B cell (primary cell): ENCODE measurements around the gene HAO2. TPM values are rescaled to one million over a fixed set of nuclear protein-coding genes. Genes with fewer than 3 reads are reported as not detected.

Experiments
- ATAC-seq: fragments of 200-7000 bp; cut with Tn5 transposase; one replicate; pipeline ENCODE4 v1.10.0; 2021; ENCODE audit warnings: low read depth, mild to moderate bottlenecking, moderate number of reproducible peaks, moderate library complexity
- CTCF ChIA-PET: fragments of 350-600 bp; sonication (Branson Sonifier 250); formaldehyde crosslinking; loops from one replicate; lab custom pipeline; 2021; ENCODE audit warnings: antibody characterized with exemption, inconsistent platforms; lab: Charles Lee
- POLR2A ChIA-PET: fragments of 350-600 bp; sonication (Branson Sonifier 250); formaldehyde crosslinking; loops from one replicate; lab custom pipeline; 2021; ENCODE audit warnings: antibody characterized with exemption; lab: Charles Lee
- DNase-seq: peaks from one replicate; pipeline ENCODE4 v3.0.0; 2013
- H2AFZ ChIP-seq: 2 replicates; pipeline ENCODE4 v1.6.1; 2012; ENCODE audit warnings: mild to moderate bottlenecking, low read depth, low read length; ENCODE audit not compliant: insufficient read depth, poor library complexity, severe bottlenecking
- H3K27ac ChIP-seq, 2 donors: 1 replicate in 1 of 2; 2 replicates in 1 of 2; pipeline ENCODE4 v1.5.1; 2012 to 2013; ENCODE audit warnings: low read length in 2 of 2, mild to moderate bottlenecking in 2 of 2, moderate library complexity in 1 of 2
- H3K27me3 ChIP-seq, 4 experiments: fragments of 200-600 bp in 1 of 4; sonication (generic) in 1 of 4; replicated peaks in 1 of 4; 1 replicate in 2 of 4; 2 replicates in 2 of 4; pipeline versions ENCODE4 v1.6.1 to v1.7.0; 2013 to 2016; ENCODE audit warnings: low read length in 3 of 4, mild to moderate bottlenecking in 2 of 4, mixed read lengths in 1 of 4, moderate library complexity in 1 of 4; ENCODE audit not compliant: insufficient read depth in 4 of 4, control insufficient read depth in 3 of 4; ENCODE audit errors: control extremely low read depth in 1 of 4
- H3K36me3 ChIP-seq, 2 experiments: replicated peaks in 1 of 2; 1 replicate in 1 of 2; 2 replicates in 1 of 2; pipeline versions ENCODE4 v1.6.1 to v1.7.1; 2013; ENCODE audit warnings: low read length in 1 of 2; ENCODE audit not compliant: insufficient read depth in 2 of 2, control insufficient read depth in 1 of 2; ENCODE audit errors: control extremely low read depth in 1 of 2, extremely low read depth in 1 of 2
- H3K4me1 ChIP-seq, 2 donors: fragments of 200-600 bp in 1 of 2; sonication (generic) in 1 of 2; 1 replicate in 1 of 2; 2 replicates in 1 of 2; pipeline versions ENCODE4 v1.5.1 to v1.6.1; 2013 to 2017; ENCODE audit warnings: low read length in 2 of 2; ENCODE audit not compliant: control insufficient read depth in 2 of 2, insufficient read depth in 2 of 2
- H3K4me2 ChIP-seq: replicated peaks from 2 replicates; pipeline ENCODE3; 2012; ENCODE audit warnings: mild to moderate bottlenecking, low read depth, low read length; ENCODE audit not compliant: poor library complexity, severe bottlenecking
- H3K4me3 ChIP-seq, 5 experiments: fragments of 200-600 bp in 1 of 5; sonication (generic) in 1 of 5; 1 replicate in 3 of 5; 2 replicates in 2 of 5; pipeline versions ENCODE4 v1.5.1 to v1.7.0; 2011 to 2016; ENCODE audit warnings: low read length in 4 of 5, mild to moderate bottlenecking in 4 of 5, low read depth in 2 of 5, control low read depth in 1 of 5, moderate library complexity in 1 of 5; ENCODE audit not compliant: insufficient read depth in 1 of 5; ENCODE audit errors: control extremely low read depth in 1 of 5, extremely low read depth in 1 of 5
- H3K79me2 ChIP-seq: fragments of 200-600 bp; sonication (generic); one replicate; pipeline ENCODE4 v1.6.0; 2016; ENCODE audit warnings: low read length; ENCODE audit not compliant: control insufficient read depth, insufficient read depth
- H3K9ac ChIP-seq: fragments of 200-600 bp; sonication (generic); 2 replicates; pipeline ENCODE4 v1.6.1; 2017; ENCODE audit warnings: mild to moderate bottlenecking, low read length, moderate library complexity
- H3K9me3 ChIP-seq, 3 donors: one replicate each; pipeline versions ENCODE4 v1.6.1 to v1.7.1; 2013; ENCODE audit warnings: low read length in 2 of 3; ENCODE audit not compliant: control insufficient read depth in 2 of 3, insufficient read depth in 1 of 3; ENCODE audit errors: control extremely low read depth in 1 of 3
- H4K20me1 ChIP-seq: 2 replicates; pipeline ENCODE4 v1.6.0; 2012; ENCODE audit warnings: mild to moderate bottlenecking, low read length; ENCODE audit not compliant: insufficient read depth, control insufficient read depth, poor library complexity, severe bottlenecking
- H3K27ac Mint-ChIP-seq: one replicate; pipeline ENCODE4 v1.8.0; 2021; ENCODE audit warnings: mixed read lengths
- H3K27me3 Mint-ChIP-seq: one replicate; pipeline ENCODE4 v1.8.0; 2021; ENCODE audit warnings: mixed read lengths
- H3K4me1 Mint-ChIP-seq: one replicate; pipeline ENCODE4 v1.8.0; 2021; ENCODE audit warnings: mixed read lengths
- H3K4me3 Mint-ChIP-seq: one replicate; pipeline ENCODE4 v1.8.0; 2021; ENCODE audit warnings: mixed read lengths
- H3K9me3 Mint-ChIP-seq: one replicate; pipeline ENCODE4 v1.8.0; 2022; ENCODE audit warnings: mixed read lengths; ENCODE audit not compliant: insufficient read depth
- EZH2 ChIP-seq: IDR thresholded peaks from 2 replicates; pipeline ENCODE4 v1.6.1; 2012; ENCODE audit warnings: borderline replicate concordance, low read depth, mild to moderate bottlenecking, moderate library complexity, low read length; ENCODE audit not compliant: insufficient read depth, poor library complexity, severe bottlenecking
- WGBS: methylation state at CpG from one replicate; pipeline ENCODE4 v1.1.5; 2013; ENCODE audit warnings: missing lambda C conversion rate; ENCODE audit not compliant: insufficient coverage; 5-methylcytosine and 5-hydroxymethylcytosine counted together
- intact Hi-C: fragments of 100-400 bp; cut with micrococcal nuclease; formaldehyde crosslinking; loops from one replicate; pipeline ENCODE4 v1.10.0; 2022
- polyA plus RNA-seq: library from polyadenylated mRNA; depleted of rRNA; stranded (reverse); fragments of >200 nt; gene quantifications from 2 replicates; pipeline ENCODE4 v1.2.3, GENCODE V29; 2012
- total RNA-seq, 2 donors: library from RNA; stranded (reverse); fragments of 120-200 nt in 1 of 2; gene quantifications; 1 replicate in 1 of 2; 2 replicates in 1 of 2; pipeline versions ENCODE4 v1.2.3 to v1.2.4, GENCODE V29; 2013 to 2022
- TF ChIP-seq, protein P1 (sequence below): fragments of 200-600 bp; IDR thresholded peaks from one replicate; pipeline ENCODE4 v1.8.0; 2022; ENCODE audit warnings: antibody characterized with exemption, mild to moderate bottlenecking

The HAO2 gene
- total and polyA plus RNA-seq, 2 donors (not counting 1 experiment from before 2014, with no cell fraction given), result not detected

DNA sequence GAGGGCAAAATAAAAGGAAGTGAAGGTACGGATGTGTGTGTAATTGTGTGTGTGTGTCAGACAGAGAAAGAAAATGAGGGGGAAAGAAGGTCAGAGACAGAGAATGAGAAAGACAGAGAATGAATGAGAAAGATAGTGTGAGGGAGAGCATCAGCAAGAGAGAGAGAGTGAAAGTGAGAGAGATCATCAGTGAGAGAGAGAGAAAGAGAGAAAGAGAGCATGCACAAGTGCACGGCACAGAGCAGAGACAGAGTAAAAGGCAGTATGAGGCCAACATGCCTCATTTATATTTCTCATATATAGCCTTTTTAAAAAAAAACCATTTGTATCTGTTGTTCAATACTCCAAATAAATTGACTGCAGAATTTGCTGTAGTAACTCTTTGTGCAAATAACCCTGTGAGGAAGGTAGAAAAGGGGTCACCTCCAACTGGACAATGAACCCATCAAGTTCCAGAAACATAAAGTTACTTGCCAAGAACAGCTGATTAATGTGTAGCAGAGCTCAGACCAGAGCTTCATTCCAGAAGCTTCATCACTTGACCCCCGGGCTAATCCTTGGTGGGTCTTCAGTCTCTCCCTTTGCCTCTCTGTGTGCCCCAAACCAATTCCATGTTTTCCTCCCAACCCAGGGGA is 47.5 kb downstream of the HAO2 start:
- Histone ChIP-seq H3K4me1 (no peaks in the 10 kb centered on the region), H3K4me2 (no peak overlapping the region), H3K36me3 (no peaks in the 10 kb centered on the region), H3K27me3 (no peaks in the 10 kb centered on the region), H3K9me3 (peaks cover 0 to 1% (median 0%) of the 10 kb centered on the region in 3 donors), H3K79me2 (no peaks in the 10 kb centered on the region), H3K27ac (no peak overlapping the region), H3K4me3 (no peak overlapping the region), H4K20me1 (no peaks in the 10 kb centered on the region), H3K9ac (no peak overlapping the region), H2AFZ (no peak overlapping the region)
- 75% methylated on average over 2 of the region's 3 CpGs for WGBS
- Mint-ChIP-seq H3K9me3 (no peaks in the 10 kb centered on the region), H3K27ac (no peak overlapping the region), H3K4me3 (no peak overlapping the region), H3K4me1 (no peaks in the 10 kb centered on the region), H3K27me3 (no peaks in the 10 kb centered on the region)
- ATAC-seq (no peak), DNase-seq (no peak)
- intact Hi-C loops, result no loop called here
- ChIA-PET POLR2A (no interaction called here), CTCF (no interaction called here)
- TF ChIP-seq EZH2, result no peak
- TF ChIP-seq, protein P1, sequence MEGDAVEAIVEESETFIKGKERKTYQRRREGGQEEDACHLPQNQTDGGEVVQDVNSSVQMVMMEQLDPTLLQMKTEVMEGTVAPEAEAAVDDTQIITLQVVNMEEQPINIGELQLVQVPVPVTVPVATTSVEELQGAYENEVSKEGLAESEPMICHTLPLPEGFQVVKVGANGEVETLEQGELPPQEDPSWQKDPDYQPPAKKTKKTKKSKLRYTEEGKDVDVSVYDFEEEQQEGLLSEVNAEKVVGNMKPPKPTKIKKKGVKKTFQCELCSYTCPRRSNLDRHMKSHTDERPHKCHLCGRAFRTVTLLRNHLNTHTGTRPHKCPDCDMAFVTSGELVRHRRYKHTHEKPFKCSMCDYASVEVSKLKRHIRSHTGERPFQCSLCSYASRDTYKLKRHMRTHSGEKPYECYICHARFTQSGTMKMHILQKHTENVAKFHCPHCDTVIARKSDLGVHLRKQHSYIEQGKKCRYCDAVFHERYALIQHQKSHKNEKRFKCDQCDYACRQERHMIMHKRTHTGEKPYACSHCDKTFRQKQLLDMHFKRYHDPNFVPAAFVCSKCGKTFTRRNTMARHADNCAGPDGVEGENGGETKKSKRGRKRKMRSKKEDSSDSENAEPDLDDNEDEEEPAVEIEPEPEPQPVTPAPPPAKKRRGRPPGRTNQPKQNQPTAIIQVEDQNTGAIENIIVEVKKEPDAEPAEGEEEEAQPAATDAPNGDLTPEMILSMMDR, result no peak

DNA sequence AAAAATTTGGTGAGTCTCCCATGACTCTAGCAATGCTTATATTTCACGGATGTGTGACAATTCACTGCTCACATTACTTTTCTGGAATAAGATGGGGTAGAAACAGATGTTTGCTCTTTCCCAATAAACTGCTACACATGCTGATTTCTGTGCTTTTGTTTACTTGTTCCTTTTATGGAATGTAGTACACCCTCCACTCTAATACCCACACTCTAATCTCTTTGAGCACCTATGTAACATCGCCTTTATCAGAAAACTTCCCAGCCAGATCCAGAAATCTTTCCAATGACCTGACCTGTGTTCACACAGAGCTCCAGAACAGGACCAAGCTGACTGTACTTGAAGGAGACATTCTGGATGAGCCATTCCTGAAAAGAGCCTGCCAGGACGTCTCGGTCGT is 50.5 kb downstream of the HAO2 start:
- H3K9ac ChIP-seq, result no peak overlapping the region
- H3K36me3 ChIP-seq, result no peaks in the 10 kb centered on the region
- no peak overlapping the region for H3K27ac ChIP-seq
- no peak overlapping the region for H3K4me2 ChIP-seq
- H3K4me1 ChIP-seq, result no peaks in the 10 kb centered on the region
- no peak for DNase-seq
- 97% methylated on average over 4 of the region's 5 CpGs for WGBS
- no peaks in the 10 kb centered on the region for H3K9me3 Mint-ChIP-seq
- POLR2A ChIA-PET, result no interaction called here
- H3K9me3 ChIP-seq, result no peaks in the 10 kb centered on the region
- H3K4me3 ChIP-seq, result no peak overlapping the region
- TF ChIP-seq, protein P1, result no peak
- TF ChIP-seq EZH2, result no peak
- peaks cover 5% of the 10 kb centered on the region for H3K27me3 Mint-ChIP-seq
- no peak overlapping the region for H2AFZ ChIP-seq
- no peak overlapping the region for H3K27ac Mint-ChIP-seq
- no peaks in the 10 kb centered on the region for H3K4me1 Mint-ChIP-seq
- no peak overlapping the region for H3K4me3 Mint-ChIP-seq
- no peaks in the 10 kb centered on the region for H3K79me2 ChIP-seq
- ATAC-seq, result no peak
- intact Hi-C loops, result no loop called here
- no peaks in the 10 kb centered on the region for H4K20me1 ChIP-seq
- H3K27me3 ChIP-seq, result no peaks in the 10 kb centered on the region
- CTCF ChIA-PET, result no interaction called here
